K562 (cell line): Measurements from ENCODE around the gene EML3. TPM values are rescaled to one million over a fixed set of nuclear protein-coding genes. Genes with fewer than 3 reads are reported as not detected.
A peak's percentile ranks its signal among the peaks of the same experiment; 100 is the strongest.

Source experiments
- CBX3 ChIP-seq, 2 experiments: IDR thresholded peaks; 1 replicate in 1 of 2; 2 replicates in 1 of 2; pipeline ENCODE4 v1.6.1; 2012; ENCODE audit warnings: inconsistent platforms in 2 of 2, low read length in 2 of 2, borderline replicate concordance in 1 of 2, control low read depth in 1 of 2
- CREM ChIP-seq: IDR thresholded peaks from 2 replicates; pipeline ENCODE4 v1.6.1; 2014; ENCODE audit warnings: antibody characterized with exemption, low read depth
- E2F1 ChIP-seq: sonication (generic); formaldehyde crosslinking; IDR thresholded peaks from 2 replicates; pipeline ENCODE4 v1.8.1; 2023; ENCODE audit warnings: mild to moderate bottlenecking, missing genetic modification reagents, moderate library complexity
- E2F8 ChIP-seq: fragments of 450-650 bp; IDR thresholded peaks from 2 replicates; pipeline ENCODE4 v1.7.1; 2018; ENCODE audit warnings: mild to moderate bottlenecking, low read depth; ENCODE audit not compliant: partially characterized antibody
- HDGF ChIP-seq: fragments of 450-650 bp; IDR thresholded peaks from 2 replicates; pipeline ENCODE4 v1.6.1; 2016
- MAFK ChIP-seq: IDR thresholded peaks from 2 replicates; pipeline ENCODE4 v1.6.1; 2011; ENCODE audit warnings: low read length, improper control_type of control experiment
- MCM2 ChIP-seq: fragments of 450-650 bp; IDR thresholded peaks from 2 replicates; pipeline ENCODE4 v1.6.1; 2017; ENCODE audit warnings: low read depth, mild to moderate bottlenecking
- MED1 ChIP-seq: sonication (generic); formaldehyde crosslinking; IDR thresholded peaks from 2 replicates; pipeline ENCODE4 v1.8.1; 2023; ENCODE audit warnings: missing genetic modification reagents, borderline replicate concordance
- MITF ChIP-seq: IDR thresholded peaks from 2 replicates; pipeline ENCODE4 v1.6.1; 2014; ENCODE audit warnings: antibody characterized with exemption
- MNT ChIP-seq, 2 experiments: fragments of 450-650 bp; conservative IDR thresholded peaks; 2 replicates each; pipeline ENCODE4 v1.6.1; 2017; ENCODE audit warnings: mild to moderate bottlenecking in 2 of 2, moderate library complexity in 2 of 2
- MYC ChIP-seq, 2 experiments: fragments of 250-450 bp in 1 of 2; sonication (Bioruptor Pico) in 1 of 2; IDR thresholded peaks; 2 replicates each; pipeline versions ENCODE4 v1.5.1 to v1.6.1; 2012 to 2021; ENCODE audit warnings: low read depth in 2 of 2, borderline replicate concordance in 1 of 2, improper control_type of control experiment in 1 of 2, low read length in 1 of 2, mild to moderate bottlenecking in 1 of 2, moderate library complexity in 1 of 2
- NCOA1 ChIP-seq: fragments of 450-650 bp; IDR thresholded peaks from 2 replicates; pipeline ENCODE4 v1.6.1; 2016; ENCODE audit warnings: low read depth
- RBFOX2 ChIP-seq: fragments of 200-400 bp; formaldehyde crosslinking; IDR thresholded peaks from 2 replicates; pipeline ENCODE4 v1.6.1; 2017; ENCODE audit warnings: low read depth, mild to moderate bottlenecking, low read length, moderate library complexity
- RCOR1 ChIP-seq, 2 experiments: IDR thresholded peaks; 2 replicates each; pipeline ENCODE4 v1.6.1; 2012; ENCODE audit warnings: low read depth in 2 of 2, low read length in 2 of 2, borderline replicate concordance in 1 of 2, improper control_type of control experiment in 1 of 2
- SPI1 ChIP-seq: IDR thresholded peaks from 2 replicates; pipeline ENCODE4 v1.6.1; 2011; ENCODE audit warnings: low read depth, low read length, control low read depth, borderline replicate concordance
- TFAP4 ChIP-seq: sonication (generic); formaldehyde crosslinking; IDR thresholded peaks from 2 replicates; pipeline ENCODE4 v1.8.0; 2022; ENCODE audit warnings: missing genetic modification reagents, mild to moderate bottlenecking, moderate library complexity, borderline replicate concordance
- YBX1 ChIP-seq: fragments of 450-650 bp; IDR thresholded peaks from 2 replicates; pipeline ENCODE4 v1.7.1; 2016; ENCODE audit warnings: mild to moderate bottlenecking
- ZEB2 ChIP-seq: fragments of 450-650 bp; IDR thresholded peaks from 2 replicates; pipeline ENCODE4 v1.6.1; 2016
- ZNF133 ChIP-seq: fragments of 250-450 bp; sonication (Bioruptor Pico); IDR thresholded peaks from 2 replicates; pipeline ENCODE4 v1.4.0; 2020; ENCODE audit warnings: mild to moderate bottlenecking
- ZNF696 ChIP-seq: fragments of 250-450 bp; sonication (Bioruptor Pico); conservative IDR thresholded peaks from 2 replicates; pipeline ENCODE4 v1.4.0; 2020; ENCODE audit warnings: mild to moderate bottlenecking, moderate library complexity
- ZSCAN29 ChIP-seq: fragments of 450-650 bp; IDR thresholded peaks from 2 replicates; pipeline ENCODE4 v1.6.1; 2017
- polyA plus RNA-seq, 8 experiments: library from polyadenylated mRNA; depleted of rRNA in 4 of 8; stranded (reverse) in 5 of 8; unstranded in 3 of 8; fragments of >200 nt; fragmentation: Nextera tagmentation in 2 of 8; fragmentation: Illumina TruSeq in 1 of 8; extraction: Ambion mirVana in 2 of 8; extraction: Trizol in 1 of 8; gene quantifications; 2 replicates each; pipeline versions ENCODE4 v1.2.1 to v1.2.3, GENCODE V29; 2011 to 2014; ENCODE audit warnings: inconsistent platforms in 1 of 8, missing spikeins in 1 of 8
- total RNA-seq, 7 experiments: library from RNA; depleted of rRNA in 6 of 7; stranded (reverse); fragments of >200 nt in 6 of 7; fragmentation: Illumina TruSeq in 2 of 7; extraction: Trizol in 2 of 7; gene quantifications; 2 replicates each; pipeline versions ENCODE4 v1.2.1 to v1.2.3, GENCODE V29; 2011 to 2021; ENCODE audit warnings: low replicate concordance in 1 of 7

Gene EML3
- total and polyA plus RNA-seq, 9 of the 15 experiments (the other 6 are each of a cell fraction or from before 2014, with no cell fraction given) = 0.32 to 90.5 (median 26.4) TPM

- TF ChIP-seq HDGF (peak; percentile 77; the same call in 1 of the 2 replicates), MED1 (no peak), CREM (peak; percentile 60; the same call in 1 of the 2 replicates), ZEB2 (peak; percentile 71; the same call in 1 of the 2 replicates), MCM2 (no peak), YBX1 (no peak), MYC (IDR thresholded peaks at IDR 0.05; ENCODE audit: low read depth, low read length) (peak; percentile 85), MYC (CRISPR knock-in tag; IDR thresholded peaks at IDR 0.05; ENCODE audit: borderline replicate concordance, low read depth) (no peak), TFAP4 (CRISPR knock-in tag) (peak; percentile 35; the same call in 1 of the 2 replicates), ZSCAN29 (no peak), RBFOX2 (peak; percentile 51; the same call in 1 of the 2 replicates), ZNF133 (no peak), RCOR1 (IDR thresholded peaks at IDR 0.05; ENCODE audit: borderline replicate concordance in 1 of 2, low read depth in 2 of 2, low read length in 2 of 2) (peak in 1 of 2 experiments; percentile 48; a peak in 1 of 4 replicates), CBX3 (IDR thresholded peaks at IDR 0.05; ENCODE audit: borderline replicate concordance in 1 of 2, low read length in 2 of 2) (peak in 1 of 2 experiments; percentile 40; a peak in 1 of 3 replicates), MAFK (0 out of 2 replicates have a peak, but pooled peaks have one; percentile 6), E2F8 (peak; percentile 18), ZNF696 (CRISPR knock-in tag) (no peak), MNT (conservative IDR thresholded peaks at IDR 0.05) (peak; percentile 26 to 67; a peak in 3 of 4 replicates), MITF (no peak), E2F1 (CRISPR knock-in tag) (no peak), SPI1 (peak; percentile 50; the same call in 1 of the 2 replicates), NCOA1 (no peak)
These were observed 19.0 kb downstream of the EML3 start (continued) for GRCh38 chr11:62593434-62594044.
